ENCODE data around the gene ME3. TPM values are rescaled to one million over a fixed set of nuclear protein-coding genes. Genes with fewer than 3 reads are reported as not detected.
A peak's percentile ranks its signal among the peaks of the same experiment; 100 is the strongest.

The ME3 gene
- total RNA-seq, 1 donor from 2014 or later, result 33.4 TPM

DNA sequence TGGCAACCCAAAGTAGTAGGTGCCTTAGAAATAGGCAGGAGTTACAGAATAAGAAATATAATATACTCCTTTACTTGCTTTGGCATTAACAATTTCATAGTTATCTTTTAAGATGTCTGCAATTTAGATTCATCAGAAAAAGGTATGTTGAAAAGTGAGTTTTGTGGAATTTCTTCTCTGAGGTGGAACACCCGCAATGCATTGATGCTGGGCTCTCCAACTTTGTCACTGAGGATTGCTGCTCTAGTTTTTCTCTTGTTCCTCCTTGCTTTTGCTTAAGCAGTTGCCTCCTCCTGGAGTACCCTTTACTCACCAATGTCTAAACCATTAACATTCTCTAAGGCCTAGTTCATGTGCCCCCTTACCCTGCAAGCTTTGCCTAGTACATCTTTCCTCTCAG is 14.1 kb upstream of the ME3 start:
- no peak for TF ChIP-seq CTCF (IDR thresholded peaks at IDR 0.05; ENCODE audit: borderline replicate concordance)
- DNase-seq, result no peak

GRCh38 chr11:86681483-86681756 is 9.0 kb upstream of the ME3 start:
- H3K9me3 ChIP-seq (replicated peaks), result no peaks in the 10 kb centered on the region
- no peak for TF ChIP-seq CTCF (IDR thresholded peaks at IDR 0.05; ENCODE audit: borderline replicate concordance)
- H3K4me3 ChIP-seq, result no peak overlapping the region
- peaks cover 56% of the 10 kb centered on the region for H3K4me1 ChIP-seq
- H3K27me3 ChIP-seq (ENCODE audit: low read depth), result no peaks in the 10 kb centered on the region
- H3K36me3 ChIP-seq, result no peaks in the 10 kb centered on the region
- peak overlapping the region; percentile 68 for H3K27ac ChIP-seq (replicated peaks)
- DNase-seq, result no peak
- intact Hi-C loops (cut with micrococcal nuclease), result no loop called here

More for the DNA sequence above, 14.1 kb upstream of the ME3 start:
- intact Hi-C loops (cut with micrococcal nuclease), result no loop called here
- Histone ChIP-seq H3K27me3 (ENCODE audit: low read depth) (no peaks in the 10 kb centered on the region), H3K27ac (replicated peaks) (peak overlapping the region; percentile 47), H3K4me3 (no peak overlapping the region), H3K9me3 (replicated peaks) (no peaks in the 10 kb centered on the region), H3K4me1 (peaks cover 56% of the 10 kb centered on the region), H3K36me3 (no peaks in the 10 kb centered on the region)

DNA sequence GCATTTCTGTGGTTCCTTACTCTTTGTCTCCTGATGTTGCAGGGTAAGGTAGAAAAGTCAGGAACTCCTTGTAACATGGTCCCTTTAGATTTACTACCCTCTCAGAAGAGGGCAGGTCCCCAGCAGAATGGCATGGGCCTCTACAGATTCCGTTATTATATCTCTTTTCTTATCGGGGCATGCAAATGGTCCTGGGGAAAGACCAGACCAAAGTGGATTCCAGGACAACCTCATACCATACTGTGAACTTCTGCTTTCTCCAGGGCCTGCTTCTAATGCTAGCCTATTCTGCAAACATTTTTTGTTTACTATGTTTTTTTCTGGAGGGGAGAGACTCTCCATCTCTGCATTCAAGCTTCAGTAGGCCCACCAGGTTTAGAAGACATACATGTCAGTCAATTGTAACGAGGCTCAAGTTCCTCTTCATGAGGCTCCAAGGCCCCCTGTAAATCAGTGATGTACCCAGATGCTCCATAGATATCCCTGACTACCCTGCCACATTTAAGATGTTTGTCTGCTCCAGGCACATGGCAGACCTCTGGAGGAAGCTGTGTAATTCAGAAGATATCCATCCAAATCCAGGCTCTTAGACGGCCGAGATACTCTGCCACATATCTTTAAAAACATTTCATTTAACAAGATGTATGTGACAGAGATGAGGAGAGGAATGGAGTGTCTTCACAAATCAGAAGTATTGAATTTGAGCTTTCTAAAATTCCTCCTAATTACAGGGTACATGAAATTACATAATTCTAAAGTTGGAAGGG is 8.5 kb upstream of the ME3 start:
- Histone ChIP-seq H3K27me3 (ENCODE audit: low read depth) (no peaks in the 10 kb centered on the region), H3K36me3 (no peaks in the 10 kb centered on the region), H3K9me3 (replicated peaks) (no peaks in the 10 kb centered on the region), H3K27ac (replicated peaks) (peak overlapping the region; percentile 68), H3K4me3 (no peak overlapping the region), H3K4me1 (peaks cover 60% of the 10 kb centered on the region)
- no peak for DNase-seq
- TF ChIP-seq CTCF (IDR thresholded peaks at IDR 0.05; ENCODE audit: borderline replicate concordance), result no peak
- intact Hi-C loops (cut with micrococcal nuclease), result no loop called here

- Histone ChIP-seq H3K36me3 (no peaks in the 10 kb centered on the region), H3K9me3 (replicated peaks) (no peaks in the 10 kb centered on the region), H3K27ac (replicated peaks) (peak overlapping the region; percentile 21), H3K4me1 (peaks cover 59% of the 10 kb centered on the region), H3K4me3 (no peak overlapping the region), H3K27me3 (ENCODE audit: low read depth) (no peaks in the 10 kb centered on the region)
- no peak for DNase-seq
- intact Hi-C loops (cut with micrococcal nuclease), result no loop called here
- no peak for TF ChIP-seq CTCF (IDR thresholded peaks at IDR 0.05; ENCODE audit: borderline replicate concordance)
Observed at GRCh38 chr11:86678823-86679222, 6.4 kb upstream of the ME3 start.

DNA sequence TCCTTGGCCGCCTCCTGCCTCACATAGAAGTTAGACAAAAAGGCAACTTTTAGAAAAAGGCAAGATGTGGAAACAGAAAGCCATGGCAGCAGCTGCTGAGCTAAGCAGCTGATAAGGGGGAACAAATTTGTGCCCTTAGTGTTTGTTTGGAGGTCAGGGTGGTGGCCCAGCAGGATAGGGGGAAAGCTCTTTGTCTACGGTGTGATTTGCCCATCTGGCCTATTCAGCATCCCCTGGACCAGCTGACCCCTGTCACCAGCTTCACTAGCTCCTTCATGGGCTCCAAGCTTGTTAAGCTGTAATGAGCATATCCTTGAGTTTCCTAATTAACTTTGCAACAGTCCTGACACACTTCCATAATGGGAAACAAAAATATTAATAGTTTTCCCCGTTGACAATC is 5.9 kb upstream of the ME3 start:
- Histone ChIP-seq H3K36me3 (no peaks in the 10 kb centered on the region), H3K27me3 (ENCODE audit: low read depth) (no peaks in the 10 kb centered on the region), H3K4me3 (no peak overlapping the region), H3K27ac (replicated peaks) (peak overlapping the region; percentile 21), H3K4me1 (peaks cover 58% of the 10 kb centered on the region), H3K9me3 (replicated peaks) (no peaks in the 10 kb centered on the region)
- intact Hi-C loops (cut with micrococcal nuclease), result no loop called here
- DNase-seq, result no peak
- TF ChIP-seq CTCF (IDR thresholded peaks at IDR 0.05; ENCODE audit: borderline replicate concordance), result no peak
